BLaER1 treated with 17β-estradiol and CSF1 and Interleukin-3, amounts not matched to agents 10 nM and 100 nM (cell line): ENCODE measurements around the gene ITGB8.
"Not testable (repeated sequence)": the region's sequence is repeated elsewhere in the genome, so short reads cannot be mapped to it uniquely, and the experiment has no call there.

ENCODE experiments used
- H3K27ac ChIP-seq, 11 experiments: shearing (Covaris generic); formaldehyde crosslinking; 2 replicates each; pipeline ENCODE4 v1.8.1; 2022
- H3K27me3 ChIP-seq, 11 experiments: shearing (Covaris generic); formaldehyde crosslinking; 2 replicates each; pipeline ENCODE4 v1.8.1; 2022
- H3K36me3 ChIP-seq, 11 experiments: shearing (Covaris generic); formaldehyde crosslinking; 2 replicates each; pipeline ENCODE4 v1.8.1; 2022
- H3K4me1 ChIP-seq, 10 experiments: shearing (Covaris generic); formaldehyde crosslinking; 2 replicates each; pipeline ENCODE4 v1.8.1; 2022
- H3K4me2 ChIP-seq, 11 experiments: shearing (Covaris generic); formaldehyde crosslinking; 2 replicates each; pipeline ENCODE4 v1.8.1; 2022
- H3K4me3 ChIP-seq, 10 experiments: shearing (Covaris generic); formaldehyde crosslinking; 2 replicates each; pipeline ENCODE4 v1.8.1; 2022
- H3K9ac ChIP-seq, 11 experiments: shearing (Covaris generic); formaldehyde crosslinking; 2 replicates each; pipeline ENCODE4 v1.8.1; 2022
- H3K9me3 ChIP-seq, 11 experiments: shearing (Covaris generic); formaldehyde crosslinking; replicated peaks in 1 of 11; 2 replicates each; pipeline ENCODE4 v1.8.1; 2022
- H4K20me1 ChIP-seq, 11 experiments: shearing (Covaris generic); formaldehyde crosslinking; 2 replicates each; pipeline ENCODE4 v1.8.1; 2022
- Cebpa-rat ChIP-seq, 11 experiments: shearing (Covaris generic); IDR thresholded peaks; 2 replicates each; pipeline ENCODE4 v1.8.1; 2022

The ITGB8 gene

DNA sequence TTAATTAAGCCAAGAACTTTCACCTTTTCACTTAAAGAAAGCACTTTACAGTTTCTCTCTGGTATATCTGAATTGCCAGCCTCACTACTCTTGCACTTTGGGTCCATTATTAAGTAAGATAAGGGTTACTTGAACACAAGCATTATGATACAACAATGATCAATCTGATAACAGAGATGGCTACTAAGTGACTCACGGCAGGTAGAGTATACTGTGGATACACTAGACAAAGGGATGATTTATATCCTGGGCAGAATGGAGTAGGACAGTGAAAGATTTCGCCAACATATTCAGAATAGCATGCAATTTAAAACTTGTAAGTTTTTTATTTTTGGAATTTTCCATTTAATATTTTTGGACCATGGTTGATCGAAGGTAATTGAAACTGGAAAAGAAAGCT lies 34.3 kb upstream of the ITGB8 start:
- no peaks in the 10 kb centered on the region for H3K36me3 ChIP-seq
- H3K4me3 ChIP-seq: no peak overlapping the region
- no peak overlapping the region for H3K27ac ChIP-seq
- TF ChIP-seq Cebpa-rat (IDR thresholded peaks at IDR 0.05): no peak
- H4K20me1 ChIP-seq: no peaks in the 10 kb centered on the region
- peaks cover 0 to 12% (median 0%) of the 10 kb centered on the region in 11 experiments; a peak in 4 of 22 replicates for H3K9me3 ChIP-seq
- H3K9ac ChIP-seq: no peak overlapping the region
- no peaks in the 10 kb centered on the region for H3K27me3 ChIP-seq
- H3K4me1 ChIP-seq: peaks cover 0 to 41% (median 2%) of the 10 kb centered on the region in 10 experiments; a peak in 10 of 20 replicates
- peak overlapping the region in 1 of 11 experiments; percentile 21; a peak in 1 of 22 replicates for H3K4me2 ChIP-seq

DNA sequence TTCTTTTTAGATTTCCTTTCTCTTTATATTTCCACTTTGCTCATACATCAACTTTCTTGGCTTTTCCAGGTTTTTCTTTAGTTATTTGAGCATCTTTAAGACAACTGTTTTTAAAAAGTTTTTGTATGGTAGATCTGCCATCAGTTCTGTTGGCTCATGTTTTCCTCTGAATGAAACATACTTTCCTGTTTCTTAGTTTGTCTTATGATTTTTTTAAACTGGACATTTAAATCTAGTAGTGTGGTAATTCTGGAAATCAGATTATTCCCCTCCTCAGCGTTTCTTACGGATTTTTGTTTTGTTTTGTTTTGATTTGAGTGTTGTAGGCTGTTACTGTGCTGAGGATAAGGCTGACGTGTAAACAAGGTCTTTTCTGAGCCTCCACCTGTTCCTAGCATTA lies 33.8 kb upstream of the ITGB8 start:
- Histone ChIP-seq H3K27ac (no peak overlapping the region), H3K4me2 (peak overlapping the region in 2 of 11 experiments; percentile 21 to 22; a peak in 2 of 22 replicates)
- TF ChIP-seq Cebpa-rat (IDR thresholded peaks at IDR 0.05): no peak

DNA sequence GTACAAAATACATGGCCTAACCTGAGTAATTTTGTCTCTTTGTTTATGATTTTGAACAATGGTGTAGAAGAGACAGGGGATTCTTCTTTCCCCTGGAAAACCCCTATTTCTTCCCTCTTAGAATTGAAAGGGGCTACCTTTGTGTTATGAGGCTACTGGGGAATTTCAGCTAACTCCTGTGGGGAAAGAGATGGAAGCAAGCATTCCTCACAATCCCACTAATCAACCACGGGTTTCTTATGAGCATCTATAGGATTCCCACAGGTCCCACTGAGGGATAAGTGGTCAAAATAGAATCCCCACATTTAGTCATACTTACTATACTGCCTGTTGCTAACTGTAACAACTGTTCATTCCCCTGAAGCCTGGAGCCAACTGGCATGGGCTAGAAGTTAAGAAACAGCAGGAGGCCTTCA lies 32.2 kb upstream of the ITGB8 start:
- peaks cover 0 to 12% (median 0%) of the 10 kb centered on the region in 11 experiments; a peak in 4 of 22 replicates for H3K9me3 ChIP-seq
- peak overlapping the region in 1 of 11 experiments; percentile 41; a peak in 2 of 22 replicates for H3K4me2 ChIP-seq
- H3K4me3 ChIP-seq: no peak overlapping the region
- H3K27me3 ChIP-seq: no peaks in the 10 kb centered on the region
- no peak for TF ChIP-seq Cebpa-rat (IDR thresholded peaks at IDR 0.05)
- H3K36me3 ChIP-seq: no peaks in the 10 kb centered on the region
- H3K4me1 ChIP-seq: peaks cover 0 to 60% (median 3%) of the 10 kb centered on the region in 10 experiments; a peak in 10 of 20 replicates
- no peak overlapping the region for H3K9ac ChIP-seq
- no peaks in the 10 kb centered on the region for H4K20me1 ChIP-seq
- H3K27ac ChIP-seq: no peak overlapping the region

More for the DNA sequence above, 33.8 kb upstream of the ITGB8 start:
- no peak overlapping the region for H3K4me3 ChIP-seq
- H3K9me3 ChIP-seq: peaks cover 0 to 12% (median 0%) of the 10 kb centered on the region in 11 experiments; a peak in 4 of 22 replicates
- H3K27me3 ChIP-seq: no peaks in the 10 kb centered on the region
- no peaks in the 10 kb centered on the region for H4K20me1 ChIP-seq
- H3K9ac ChIP-seq: no peak overlapping the region
- H3K4me1 ChIP-seq: peaks cover 0 to 44% (median 3%) of the 10 kb centered on the region in 10 experiments; a peak in 10 of 20 replicates
- H3K36me3 ChIP-seq: no peaks in the 10 kb centered on the region

DNA sequence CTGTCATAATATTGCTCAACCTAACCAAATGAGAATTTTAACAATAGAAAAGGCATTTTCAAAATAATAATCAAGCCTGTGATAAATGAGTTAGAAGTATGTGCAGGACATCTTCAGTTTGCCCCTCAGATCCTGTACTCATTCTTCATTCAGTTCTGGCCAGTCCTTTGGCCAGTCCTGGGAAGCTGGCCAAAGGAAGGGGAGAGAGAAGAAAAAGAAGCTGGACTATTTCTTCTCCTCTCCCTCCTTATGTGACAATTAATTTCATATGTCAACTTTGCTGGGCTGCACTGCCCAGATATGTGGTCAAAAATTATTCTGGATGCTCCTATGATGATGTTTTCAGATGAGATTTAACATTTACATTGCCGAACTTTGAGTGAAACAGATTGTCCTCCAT lies 31.6 kb upstream of the ITGB8 start:
- Histone ChIP-seq H3K4me3 (no peak overlapping the region), H3K27ac (no peak overlapping the region)
- no peak for TF ChIP-seq Cebpa-rat (IDR thresholded peaks at IDR 0.05)

DNA sequence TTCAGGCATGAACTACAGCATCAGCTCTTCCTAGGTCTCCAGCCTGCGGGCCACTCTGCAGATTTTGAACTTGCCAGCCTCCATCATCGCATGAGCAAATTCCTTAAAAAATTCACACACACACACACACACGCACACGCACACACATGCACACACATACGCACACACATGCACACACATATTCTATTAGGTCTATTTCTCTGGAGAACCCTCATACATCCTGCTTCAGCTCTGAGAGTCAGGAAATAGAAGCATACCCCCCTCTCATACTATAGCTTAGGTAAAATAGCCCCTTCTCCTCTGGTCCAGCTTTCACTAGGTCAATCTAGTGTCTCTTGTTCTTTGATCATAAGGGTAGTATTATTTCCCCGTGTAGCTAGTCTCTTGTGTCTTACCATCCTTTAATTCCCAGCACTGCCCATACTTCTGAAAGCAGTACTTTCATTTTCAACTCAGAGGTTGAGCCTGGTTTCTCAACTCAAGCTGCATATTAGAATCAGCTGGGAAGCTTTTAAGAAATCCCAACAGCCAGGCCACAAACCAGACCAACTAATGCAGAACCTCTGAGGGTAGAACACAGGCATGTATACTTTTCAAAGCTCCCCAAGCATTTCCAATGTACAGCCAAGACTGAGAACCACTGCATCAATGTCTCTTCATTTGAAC lies 30.9 kb upstream of the ITGB8 start:
- peaks cover 0 to 62% (median 3%) of the 10 kb centered on the region in 10 experiments; a peak in 10 of 20 replicates for H3K4me1 ChIP-seq
- TF ChIP-seq Cebpa-rat (IDR thresholded peaks at IDR 0.05): no peak
- peak overlapping the region in 1 of 11 experiments; percentile 14; a peak in 1 of 22 replicates for H3K9ac ChIP-seq
- H3K4me3 ChIP-seq: no peak overlapping the region
- H3K36me3 ChIP-seq: no peaks in the 10 kb centered on the region
- no peaks in the 10 kb centered on the region for H4K20me1 ChIP-seq
- H3K4me2 ChIP-seq: peak overlapping the region in 4 of 11 experiments; percentile 6 to 73 (median 52); a peak in 6 of 22 replicates
- no peaks in the 10 kb centered on the region for H3K27me3 ChIP-seq
- H3K27ac ChIP-seq: peak overlapping the region in 3 of 11 experiments; percentile 12 to 51 (median 20); a peak in 6 of 22 replicates
- H3K9me3 ChIP-seq: peaks cover 0 to 10% (median 0%) of the 10 kb centered on the region in 11 experiments; a peak in 4 of 22 replicates

More for the DNA sequence above, 31.6 kb upstream of the ITGB8 start:
- H4K20me1 ChIP-seq: no peaks in the 10 kb centered on the region
- H3K9me3 ChIP-seq: peaks cover 0 to 12% (median 0%) of the 10 kb centered on the region in 11 experiments; a peak in 4 of 22 replicates
- peak overlapping the region in 3 of 11 experiments; percentile 43 to 73 (median 60); a peak in 3 of 22 replicates for H3K4me2 ChIP-seq
- H3K36me3 ChIP-seq: no peaks in the 10 kb centered on the region
- H3K9ac ChIP-seq: no peak overlapping the region
- H3K27me3 ChIP-seq: no peaks in the 10 kb centered on the region
- peaks cover 0 to 62% (median 3%) of the 10 kb centered on the region in 10 experiments; a peak in 10 of 20 replicates for H3K4me1 ChIP-seq

DNA sequence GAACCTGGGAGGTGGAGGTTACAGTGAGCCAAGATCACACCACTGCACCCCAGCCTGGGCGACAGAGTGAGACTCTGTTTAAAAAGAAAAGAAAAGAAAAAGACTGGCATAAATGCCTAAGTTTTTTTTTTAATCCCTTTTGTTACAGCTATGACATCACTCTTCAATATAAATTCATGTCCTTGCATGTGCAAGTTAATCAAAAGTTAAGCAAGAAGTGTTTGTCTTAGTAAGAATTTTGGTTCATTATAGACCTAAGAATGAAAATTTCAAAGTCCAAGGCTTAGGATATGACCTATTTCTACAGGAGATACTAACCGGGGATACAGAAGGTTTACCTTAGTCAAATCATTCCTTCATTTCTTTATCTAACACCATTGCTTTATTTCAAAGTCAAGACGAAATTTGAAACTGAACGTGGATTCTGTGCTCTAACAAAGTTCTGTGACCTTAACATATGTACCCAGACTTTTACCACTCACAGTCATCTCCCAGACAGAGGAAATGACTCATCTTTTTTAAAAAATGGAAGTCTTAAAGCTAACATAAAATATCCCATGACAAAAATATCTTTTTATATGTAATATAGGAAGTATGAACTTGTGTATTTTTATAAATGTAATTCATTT lies 29.3 kb upstream of the ITGB8 start:
- H3K9ac ChIP-seq: no peak overlapping the region
- TF ChIP-seq Cebpa-rat (IDR thresholded peaks at IDR 0.05): no peak
- H3K27me3 ChIP-seq: no peaks in the 10 kb centered on the region
- no peaks in the 10 kb centered on the region for H3K36me3 ChIP-seq
- H3K27ac ChIP-seq: peak overlapping the region in 3 of 11 experiments; percentile 7 to 57 (median 48); a peak in 4 of 22 replicates
- H4K20me1 ChIP-seq: no peaks in the 10 kb centered on the region
- peak overlapping the region in 4 of 11 experiments; percentile 35 to 73 (median 62); a peak in 9 of 22 replicates for H3K4me2 ChIP-seq
- H3K9me3 ChIP-seq: no peaks in the 10 kb centered on the region
- no peak overlapping the region for H3K4me3 ChIP-seq
- H3K4me1 ChIP-seq: peaks cover 0 to 76% (median 3%) of the 10 kb centered on the region in 10 experiments; a peak in 10 of 20 replicates

DNA sequence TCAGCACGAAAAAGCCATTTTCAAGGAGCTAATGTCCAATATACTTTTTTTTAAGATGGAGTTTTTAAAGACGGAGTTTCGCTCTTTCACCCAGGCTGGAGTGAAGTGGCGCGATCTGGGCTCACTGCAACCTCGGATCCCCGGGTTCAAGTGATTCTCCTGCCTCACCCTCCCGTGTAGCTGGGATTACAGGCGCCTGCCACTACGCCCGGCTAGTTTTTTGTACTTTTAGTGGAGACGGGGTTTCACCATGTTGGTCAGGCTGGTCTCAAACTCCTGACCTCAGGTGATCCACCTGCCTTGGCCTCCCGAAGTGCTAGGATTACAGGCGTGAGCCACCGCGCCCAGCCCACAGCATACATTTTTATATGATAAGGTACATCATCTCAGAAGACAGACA lies 28.4 kb upstream of the ITGB8 start:
- not testable (repeated sequence) for H3K9me3 ChIP-seq, H3K4me3 ChIP-seq, H3K9ac ChIP-seq, H4K20me1 ChIP-seq, H3K27me3 ChIP-seq, H3K36me3 ChIP-seq
- peak overlapping the region in 3 of 11 experiments; percentile 4 to 51 (median 39); a peak in 4 of 22 replicates for H3K4me2 ChIP-seq
- H3K27ac ChIP-seq: peak overlapping the region in 2 of 11 experiments; percentile 48 to 57; a peak in 3 of 22 replicates
- H3K4me1 ChIP-seq: peaks cover 0 to 73% (median 3%) of the 10 kb centered on the region in 10 experiments; a peak in 10 of 20 replicates

DNA sequence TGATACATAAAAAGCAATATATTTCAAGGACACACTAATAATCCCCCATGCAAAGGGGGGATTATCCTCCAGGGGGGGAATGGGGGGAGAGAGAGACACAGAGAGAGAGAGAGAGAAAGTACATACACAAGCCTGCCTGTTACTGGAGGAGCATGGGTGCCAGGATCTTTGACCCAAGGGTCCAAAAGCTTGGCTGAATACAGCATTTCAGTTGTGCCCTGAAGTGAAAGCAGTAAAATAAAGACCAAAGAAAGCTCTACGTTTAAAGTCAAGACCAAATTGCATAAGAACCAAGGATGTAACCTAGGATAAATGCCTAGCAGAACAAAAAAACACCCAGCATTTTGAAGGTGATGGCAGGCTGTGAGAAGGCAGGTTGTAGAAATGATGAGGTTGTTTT lies 27.8 kb upstream of the ITGB8 start:
- H4K20me1 ChIP-seq: no peaks in the 10 kb centered on the region
- H3K4me3 ChIP-seq: no peak overlapping the region
- H3K27ac ChIP-seq: no peak overlapping the region; a peak in 1 of 22 replicates
- H3K9ac ChIP-seq: no peak overlapping the region
- no peak for TF ChIP-seq Cebpa-rat (IDR thresholded peaks at IDR 0.05)
- H3K4me1 ChIP-seq: peaks cover 0 to 71% (median 3%) of the 10 kb centered on the region in 10 experiments; a peak in 10 of 20 replicates
- H3K9me3 ChIP-seq: no peaks in the 10 kb centered on the region
- peak overlapping the region in 2 of 11 experiments; percentile 4 to 51; a peak in 4 of 22 replicates for H3K4me2 ChIP-seq
- H3K27me3 ChIP-seq: no peaks in the 10 kb centered on the region
- H3K36me3 ChIP-seq: no peaks in the 10 kb centered on the region

DNA sequence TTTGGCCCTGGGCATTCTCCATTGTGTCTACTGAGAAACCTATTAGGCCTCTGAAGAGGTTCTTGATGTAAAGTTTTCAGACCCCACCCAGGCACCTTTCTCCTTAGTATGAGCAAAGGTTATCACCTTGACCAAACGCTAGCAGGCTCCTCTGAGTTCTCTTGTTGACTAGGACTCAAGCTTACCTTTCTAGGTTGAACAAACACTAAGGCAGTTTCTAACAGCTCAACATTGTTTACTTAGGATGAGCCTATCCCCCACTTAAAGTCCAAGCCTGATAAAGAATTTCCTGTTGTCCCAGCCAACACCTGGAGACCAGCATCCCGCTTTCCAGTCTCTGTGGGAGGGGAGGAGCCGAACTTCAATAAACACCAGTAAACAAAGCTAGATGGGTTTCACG lies 26.3 kb upstream of the ITGB8 start:
- no peak overlapping the region for H3K4me2 ChIP-seq
- peaks cover 0 to 60% (median 3%) of the 10 kb centered on the region in 10 experiments; a peak in 10 of 20 replicates for H3K4me1 ChIP-seq
- H3K4me3 ChIP-seq: no peak overlapping the region
- no peaks in the 10 kb centered on the region for H3K36me3 ChIP-seq
- TF ChIP-seq Cebpa-rat (IDR thresholded peaks at IDR 0.05): no peak
- H3K9ac ChIP-seq: no peak overlapping the region
- no peaks in the 10 kb centered on the region for H4K20me1 ChIP-seq
- H3K27me3 ChIP-seq: no peaks in the 10 kb centered on the region
- H3K27ac ChIP-seq: no peak overlapping the region
- no peaks in the 10 kb centered on the region for H3K9me3 ChIP-seq
